Epithelial cell of proximal tubule (primary cell): Measurements from ENCODE around the gene SULT4A1. TPM values are rescaled to one million over a fixed set of nuclear protein-coding genes. Genes with fewer than 3 reads are reported as not detected.
"Not testable (repeated sequence)": the region's sequence is repeated elsewhere in the genome, so short reads cannot be mapped to it uniquely, and the experiment has no call there.

Experiments used
- DNase-seq: peaks from one replicate; pipeline ENCODE4 v3.0.0-alpha.2; 2011; ENCODE audit warnings: low read depth
- H3K4me3 ChIP-seq: 2 replicates; pipeline ENCODE4 v1.5.1; 2011; ENCODE audit warnings: low read depth, mild to moderate bottlenecking, low read length
- total RNA-seq: library from RNA; depleted of rRNA; stranded (reverse); fragments of >200 nt; gene quantifications from 2 replicates; pipeline ENCODE4 v1.2.3, GENCODE V29; 2015
- TF ChIP-seq, protein P1 (sequence below): conservative IDR thresholded peaks from 2 replicates; pipeline ENCODE4 v1.5.1; 2012; ENCODE audit warnings: low read depth, mild to moderate bottlenecking, low read length

The SULT4A1 gene
- total RNA-seq, 1 donor from 2014 or later: 2.1 TPM

DNA sequence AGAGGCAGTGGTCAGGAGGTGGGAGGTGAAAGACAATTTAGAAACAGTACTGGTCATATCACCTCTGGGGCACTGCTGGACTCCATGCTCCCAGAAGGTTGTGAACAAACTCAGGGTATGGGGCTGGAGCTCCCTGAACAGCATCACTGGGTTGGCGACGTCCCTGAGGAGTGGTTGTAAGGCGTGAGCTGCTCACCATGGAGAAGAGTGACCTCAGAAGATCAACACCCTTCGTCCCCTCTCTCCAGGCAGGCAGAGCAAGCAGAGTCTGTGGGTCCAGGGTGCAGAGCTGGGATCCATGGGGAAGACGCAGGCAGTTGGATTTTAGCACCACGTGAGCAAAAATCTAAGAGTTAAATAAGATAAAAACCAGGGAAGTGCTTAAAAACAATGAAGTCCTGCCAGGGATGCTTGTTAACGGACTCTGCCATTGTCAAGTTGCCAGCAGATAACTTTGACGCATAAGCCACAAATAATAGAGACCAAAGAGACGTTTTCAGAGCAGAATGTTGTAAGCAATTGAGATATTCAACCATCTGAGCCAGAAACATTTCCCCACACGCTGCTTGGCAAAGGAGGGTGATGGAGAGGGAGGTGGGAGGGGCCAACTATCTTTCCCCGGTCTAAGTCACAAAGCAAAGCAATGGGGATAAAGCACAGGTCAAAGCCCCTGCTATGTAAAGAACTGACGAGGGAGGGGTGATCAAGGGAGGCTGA, 15.9 kb upstream of the SULT4A1 start:
- TF ChIP-seq, protein P1, sequence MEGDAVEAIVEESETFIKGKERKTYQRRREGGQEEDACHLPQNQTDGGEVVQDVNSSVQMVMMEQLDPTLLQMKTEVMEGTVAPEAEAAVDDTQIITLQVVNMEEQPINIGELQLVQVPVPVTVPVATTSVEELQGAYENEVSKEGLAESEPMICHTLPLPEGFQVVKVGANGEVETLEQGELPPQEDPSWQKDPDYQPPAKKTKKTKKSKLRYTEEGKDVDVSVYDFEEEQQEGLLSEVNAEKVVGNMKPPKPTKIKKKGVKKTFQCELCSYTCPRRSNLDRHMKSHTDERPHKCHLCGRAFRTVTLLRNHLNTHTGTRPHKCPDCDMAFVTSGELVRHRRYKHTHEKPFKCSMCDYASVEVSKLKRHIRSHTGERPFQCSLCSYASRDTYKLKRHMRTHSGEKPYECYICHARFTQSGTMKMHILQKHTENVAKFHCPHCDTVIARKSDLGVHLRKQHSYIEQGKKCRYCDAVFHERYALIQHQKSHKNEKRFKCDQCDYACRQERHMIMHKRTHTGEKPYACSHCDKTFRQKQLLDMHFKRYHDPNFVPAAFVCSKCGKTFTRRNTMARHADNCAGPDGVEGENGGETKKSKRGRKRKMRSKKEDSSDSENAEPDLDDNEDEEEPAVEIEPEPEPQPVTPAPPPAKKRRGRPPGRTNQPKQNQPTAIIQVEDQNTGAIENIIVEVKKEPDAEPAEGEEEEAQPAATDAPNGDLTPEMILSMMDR: no peak
- no peak for DNase-seq
- H3K4me3 ChIP-seq: no peak overlapping the region

DNA sequence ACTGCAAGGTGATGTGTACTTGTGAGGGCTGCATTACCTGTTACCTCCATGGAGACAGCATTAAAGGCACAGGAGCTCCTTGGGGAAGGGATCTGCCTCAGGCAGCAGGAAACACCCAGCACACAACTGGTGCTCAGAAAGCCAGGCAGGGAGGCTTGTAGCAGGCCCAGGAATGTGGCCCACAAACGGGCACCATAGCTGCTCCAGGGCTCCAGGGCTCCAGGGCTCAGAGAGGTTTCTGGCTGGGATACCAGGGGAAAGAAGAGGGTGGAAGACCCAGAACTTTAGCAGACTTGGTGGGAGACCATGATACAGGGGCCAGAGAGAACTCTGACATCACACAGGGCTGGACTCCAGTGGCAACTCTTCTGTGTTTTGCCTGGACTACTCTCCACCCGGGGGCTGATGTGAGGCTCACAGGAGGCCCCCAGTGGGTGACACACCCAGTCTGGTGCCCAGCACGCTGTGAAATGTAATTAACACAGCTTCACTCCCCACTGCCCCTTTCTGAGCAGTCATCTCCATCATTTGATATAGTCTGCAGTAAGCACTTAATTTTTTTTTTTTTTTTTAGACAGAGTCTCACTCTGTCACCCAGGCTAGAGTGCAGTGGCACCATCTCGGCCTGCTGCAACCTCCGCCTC, 14.7 kb upstream of the SULT4A1 start:
- no peak for DNase-seq
- TF ChIP-seq, protein P1: no peak
- H3K4me3 ChIP-seq: no peak overlapping the region

DNA sequence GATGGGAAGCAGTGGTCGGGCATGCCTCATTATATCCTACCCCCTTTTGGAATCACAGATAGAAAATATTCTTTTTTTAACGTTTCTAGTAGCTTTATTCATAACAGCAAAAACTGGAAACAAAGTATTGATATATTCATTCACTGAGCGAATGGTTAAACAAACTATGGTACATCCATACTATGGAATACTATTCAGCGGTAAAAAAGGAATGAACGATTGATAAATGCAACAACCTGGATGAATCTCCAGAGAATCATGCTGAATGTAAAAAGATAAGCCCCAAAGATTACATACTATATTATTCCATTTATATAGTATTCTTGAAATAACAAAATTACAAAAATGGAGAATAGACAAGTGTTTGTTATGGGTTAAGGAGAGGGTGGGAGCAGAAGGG, 7.5 kb upstream of the SULT4A1 start:
- no peak overlapping the region for H3K4me3 ChIP-seq
- TF ChIP-seq, protein P1: no peak
- no peak for DNase-seq

DNA sequence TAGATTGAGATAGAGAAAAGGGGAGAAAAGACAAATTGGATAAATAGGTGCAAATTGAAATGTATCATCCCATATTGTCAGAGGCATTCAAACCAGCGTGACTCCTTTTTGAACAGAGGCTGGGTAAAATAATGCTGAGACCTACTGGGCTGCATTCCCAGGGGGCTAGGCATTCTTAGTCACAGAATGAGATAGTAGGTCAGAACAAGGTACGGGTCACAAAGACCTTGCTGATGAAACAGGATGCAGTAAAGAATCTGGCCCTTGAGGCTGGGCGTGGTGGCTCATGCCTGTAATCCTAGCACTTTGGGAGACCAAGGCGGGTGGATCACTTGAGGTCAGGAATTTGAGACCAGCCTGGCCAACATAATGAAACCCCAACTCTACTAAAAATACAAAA, 6.7 kb upstream of the SULT4A1 start:
- not testable (repeated sequence) for H3K4me3 ChIP-seq, DNase-seq

DNA sequence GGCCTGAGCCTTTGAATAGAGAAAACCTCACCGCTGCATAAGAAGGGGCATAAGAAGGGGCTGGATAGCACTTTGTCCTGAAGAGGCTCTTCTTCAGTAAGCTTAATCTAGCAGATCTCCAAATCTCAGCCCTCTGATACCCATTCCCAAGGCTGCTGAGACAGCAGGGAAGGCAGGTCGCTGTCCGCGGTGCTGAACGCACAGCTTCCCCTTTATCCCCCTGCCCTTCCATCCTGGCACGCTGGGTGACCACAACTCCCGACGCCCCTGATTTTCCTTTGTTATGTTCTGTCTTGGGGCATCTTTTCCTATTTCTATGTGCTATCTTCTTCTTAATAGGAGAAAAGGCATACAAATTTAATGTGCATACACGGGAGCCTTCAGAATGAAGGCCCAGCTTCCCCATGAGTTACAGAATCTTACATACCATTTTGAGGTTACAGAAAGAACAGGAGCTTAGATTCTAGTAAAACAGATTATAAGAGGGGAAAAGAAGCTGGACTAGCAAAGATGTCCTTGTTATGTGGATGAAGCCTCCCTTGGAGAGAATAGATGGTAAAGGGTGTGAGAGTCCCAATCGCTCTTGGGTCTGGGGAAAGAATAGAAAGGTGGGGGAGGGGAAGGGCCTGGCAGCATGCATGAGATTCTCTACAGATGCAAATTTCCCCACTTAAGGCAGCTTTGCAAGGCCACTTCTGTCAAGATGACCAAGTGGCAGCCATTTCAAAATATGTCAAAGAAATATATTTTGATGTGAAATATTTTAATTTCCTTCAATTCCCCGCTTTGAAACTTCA, 5.7 kb upstream of the SULT4A1 start:
- DNase-seq: no peak
- TF ChIP-seq, protein P1: no peak

DNA sequence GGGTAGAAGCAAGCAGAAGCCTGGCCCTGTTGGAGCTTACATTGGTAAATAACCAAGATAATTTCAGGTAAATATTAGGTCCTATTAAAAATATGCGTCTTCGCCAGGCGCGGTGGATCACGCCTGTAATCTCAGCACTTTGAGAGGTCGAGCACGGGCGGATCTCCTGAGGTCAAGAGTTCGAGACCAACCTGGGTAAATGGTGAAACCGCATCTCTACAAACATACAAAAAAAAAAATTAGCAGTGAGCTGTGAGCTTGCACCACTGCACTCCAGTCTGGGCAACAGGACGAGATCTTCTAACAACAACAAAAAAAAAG, 529 bp upstream of the SULT4A1 start:
- TF ChIP-seq, protein P1: no peak

More for the DNA sequence above, 5.7 kb upstream of the SULT4A1 start:
- no peak overlapping the region for H3K4me3 ChIP-seq

DNA sequence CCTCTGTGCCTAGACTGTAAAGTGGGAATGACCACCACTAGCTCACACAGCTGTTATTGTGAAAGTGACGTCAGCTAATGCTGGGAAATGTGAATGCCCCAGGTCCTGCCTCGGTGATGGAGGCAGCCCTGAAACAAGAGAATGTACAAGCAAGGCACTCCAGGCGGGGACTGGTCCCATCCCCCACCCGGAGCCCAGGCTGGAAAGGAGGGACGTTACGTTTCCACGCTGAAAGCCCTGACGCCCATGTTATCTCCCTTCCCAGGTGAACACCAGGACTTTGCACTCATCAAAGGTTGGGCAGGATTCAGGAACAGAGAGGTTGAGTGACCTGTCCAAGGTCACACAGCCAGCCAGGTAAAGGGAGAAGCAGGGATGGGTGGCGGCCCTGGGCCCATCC, 784 bp downstream of the SULT4A1 start:
- no peak for DNase-seq
- TF ChIP-seq, protein P1: no peak
- H3K4me3 ChIP-seq: peak overlapping the region; percentile 6

More for the DNA sequence above, 529 bp upstream of the SULT4A1 start:
- no peak for DNase-seq
- H3K4me3 ChIP-seq: no peak overlapping the region
